Thyroid gland (tissue), 4 donors: ENCODE data around the gene BLVRA.

Experiments used
- CTCF ChIP-seq, 6 experiments: fragments of 200-600 bp in 3 of 6; fragments of 450-650 bp in 3 of 6; sonication (generic) in 3 of 6; IDR thresholded peaks; one replicate each; pipeline ENCODE4 v1.5.1; 2016 to 2019; ENCODE audit warnings: antibody characterized with exemption in 6 of 6, mild to moderate bottlenecking in 2 of 6, inconsistent platforms in 1 of 6, moderate library complexity in 1 of 6
- POLR2A ChIP-seq, 2 donors: fragments of 450-650 bp; IDR thresholded peaks; one replicate each; pipeline ENCODE4 v1.6.1; 2017; ENCODE audit warnings: antibody characterized with exemption in 2 of 2, mild to moderate bottlenecking in 2 of 2, moderate library complexity in 1 of 2

- no peak for TF ChIP-seq CTCF (IDR thresholded peaks at IDR 0.05)
- TF ChIP-seq POLR2A (IDR thresholded peaks at IDR 0.05): no peak
These were observed 76.2 kb downstream of the BLVRA start for GRCh38 chr7:43834463-43835251.
